Neutrophil (primary cell): Measurements from ENCODE around the gene FBRSL1.

Experiments
- H3K27ac ChIP-seq: fragments of 200-600 bp; sonication (generic); 2 replicates; pipeline ENCODE4 v1.5.1; 2016; ENCODE audit warnings: mild to moderate bottlenecking, moderate library complexity
- H3K27me3 ChIP-seq: fragments of 200-600 bp; sonication (generic); 2 replicates; pipeline ENCODE4 v1.6.0; 2016; ENCODE audit warnings: mild to moderate bottlenecking
- H3K36me3 ChIP-seq: fragments of 200-600 bp; sonication (generic); 2 replicates; pipeline ENCODE4 v1.5.1; 2017
- H3K4me1 ChIP-seq, 2 experiments: fragments of 200-600 bp in 1 of 2; sonication (generic) in 1 of 2; 1 replicate in 1 of 2; 2 replicates in 1 of 2; pipeline versions ENCODE4 v1.5.1 to v1.6.1; 2013 to 2016; ENCODE audit warnings: low read depth in 1 of 2, low read length in 1 of 2, mild to moderate bottlenecking in 1 of 2, moderate library complexity in 1 of 2; ENCODE audit not compliant: control insufficient read depth in 1 of 2, insufficient read depth in 1 of 2
- H3K4me3 ChIP-seq, 2 experiments: fragments of 200-600 bp in 1 of 2; sonication (generic) in 1 of 2; 1 replicate in 1 of 2; 2 replicates in 1 of 2; pipeline ENCODE4 v1.5.1; 2013 to 2016; ENCODE audit warnings: low read depth in 1 of 2, low read length in 1 of 2, mild to moderate bottlenecking in 1 of 2, moderate library complexity in 1 of 2
- H3K9me3 ChIP-seq: fragments of 200-600 bp; sonication (generic); 2 replicates; pipeline ENCODE4 v1.5.1; 2016
- CTCF ChIP-seq: fragments of 200-600 bp; sonication (generic); IDR thresholded peaks from 2 replicates; pipeline ENCODE4 v1.5.1; 2016; ENCODE audit warnings: antibody characterized with exemption

The FBRSL1 gene

DNA sequence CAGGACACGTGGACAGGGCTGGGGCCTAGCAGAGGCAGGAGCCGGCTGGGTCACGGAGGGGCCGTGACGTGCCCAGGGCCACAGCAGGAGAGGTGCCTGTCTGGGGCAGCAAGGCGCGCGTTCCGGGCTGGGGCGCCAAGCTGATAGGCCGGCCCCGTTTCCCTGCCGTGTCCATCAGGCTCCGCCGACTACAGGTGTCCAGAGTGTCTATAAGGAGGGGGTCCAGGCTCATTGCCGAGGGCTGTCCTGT lies 18.5 kb downstream of the FBRSL1 start:
- Histone ChIP-seq H3K4me1 (peaks cover 32 to 37% of the 10 kb centered on the region in 2 experiments), H3K27ac (no peak overlapping the region), H3K9me3 (no peaks in the 10 kb centered on the region), H3K27me3 (no peaks in the 10 kb centered on the region), H3K36me3 (peaks cover 43% of the 10 kb centered on the region), H3K4me3 (no peak overlapping the region)
- TF ChIP-seq CTCF: no peak

DNA sequence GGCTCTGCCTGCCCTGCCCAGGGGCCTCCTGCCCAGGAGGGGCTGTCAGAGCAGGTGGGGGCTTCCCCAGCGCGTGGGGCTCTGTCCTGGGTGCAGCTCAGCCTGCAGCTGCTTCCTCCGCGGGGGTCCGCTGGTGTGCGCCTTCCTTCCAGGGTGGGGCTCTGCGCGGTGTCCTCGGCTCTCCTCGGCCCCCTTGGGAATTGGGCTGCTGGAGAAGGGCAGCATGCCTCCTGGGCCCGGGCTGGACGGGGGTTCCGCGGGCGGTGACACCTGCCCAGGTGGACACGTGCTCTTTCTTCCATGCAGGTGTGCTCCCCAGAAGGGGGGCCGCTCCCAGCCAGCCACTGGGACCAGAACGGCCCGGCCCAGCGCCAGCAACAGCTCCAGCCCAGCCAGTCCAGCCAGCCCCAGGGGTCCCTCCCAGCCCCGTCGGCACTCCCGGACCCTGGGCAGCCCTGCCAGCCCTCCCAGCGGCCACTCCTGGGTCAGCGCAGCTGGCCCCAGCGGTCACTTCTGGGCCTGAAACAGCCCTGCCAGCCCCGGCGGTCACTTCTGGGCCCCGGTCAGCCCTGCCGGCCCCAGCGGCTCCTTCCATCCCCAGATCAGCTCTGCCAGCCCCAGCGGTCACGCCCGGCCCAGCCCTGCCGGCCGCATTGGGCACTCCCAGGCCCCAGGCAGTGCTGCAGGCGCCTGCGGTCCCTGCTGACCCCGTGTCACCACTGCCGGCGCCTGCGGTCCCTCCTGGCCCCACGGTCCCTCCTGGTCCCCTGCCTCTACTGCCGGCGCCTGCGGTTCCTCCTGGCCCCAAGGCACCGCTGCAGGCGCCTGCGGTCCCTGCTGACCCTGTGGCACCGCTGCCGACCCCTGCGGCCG lies 19.1 kb downstream of the FBRSL1 start:
- Histone ChIP-seq H3K4me3 (no peak overlapping the region), H3K36me3 (peaks cover 43% of the 10 kb centered on the region), H3K27me3 (no peaks in the 10 kb centered on the region), H3K27ac (no peak overlapping the region), H3K4me1 (peaks cover 32 to 33% of the 10 kb centered on the region in 2 experiments), H3K9me3 (no peaks in the 10 kb centered on the region)
- no peak for TF ChIP-seq CTCF

DNA sequence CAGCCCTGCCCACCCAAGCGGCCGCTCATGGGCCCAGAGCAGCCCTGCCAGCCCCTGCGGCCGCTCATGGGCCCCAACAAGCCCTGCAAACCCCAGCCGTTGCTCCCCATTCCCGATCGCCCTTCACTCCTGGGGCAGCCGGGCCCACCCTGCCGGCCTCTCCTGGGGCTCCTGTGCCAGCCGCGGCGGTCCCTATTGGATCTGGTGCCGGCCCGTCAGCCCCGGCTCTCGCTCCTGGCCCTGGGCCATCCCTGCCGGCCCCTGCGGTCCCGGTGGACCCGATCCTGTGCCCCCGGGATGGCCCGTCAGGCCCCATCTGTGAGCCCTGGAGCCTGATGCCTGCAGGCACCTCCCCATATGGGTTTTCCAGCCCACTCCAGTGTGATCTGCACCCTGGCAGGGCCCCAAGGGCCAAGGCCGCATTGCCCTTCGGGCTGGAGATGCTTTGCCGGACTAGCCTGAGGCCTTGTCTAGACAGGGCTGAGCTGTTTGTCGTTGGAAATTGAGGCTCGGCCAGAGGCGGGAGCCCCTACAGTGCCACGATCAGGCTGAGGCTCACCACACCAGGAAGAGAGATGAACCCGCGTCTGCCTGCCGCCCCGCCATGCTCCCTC lies 20.3 kb downstream of the FBRSL1 start:
- Histone ChIP-seq H3K27ac (no peak overlapping the region), H3K27me3 (no peaks in the 10 kb centered on the region), H3K4me1 (peaks cover 22 to 23% of the 10 kb centered on the region in 2 experiments), H3K9me3 (no peaks in the 10 kb centered on the region), H3K4me3 (no peak overlapping the region), H3K36me3 (peaks cover 50% of the 10 kb centered on the region)
- no peak for TF ChIP-seq CTCF

DNA sequence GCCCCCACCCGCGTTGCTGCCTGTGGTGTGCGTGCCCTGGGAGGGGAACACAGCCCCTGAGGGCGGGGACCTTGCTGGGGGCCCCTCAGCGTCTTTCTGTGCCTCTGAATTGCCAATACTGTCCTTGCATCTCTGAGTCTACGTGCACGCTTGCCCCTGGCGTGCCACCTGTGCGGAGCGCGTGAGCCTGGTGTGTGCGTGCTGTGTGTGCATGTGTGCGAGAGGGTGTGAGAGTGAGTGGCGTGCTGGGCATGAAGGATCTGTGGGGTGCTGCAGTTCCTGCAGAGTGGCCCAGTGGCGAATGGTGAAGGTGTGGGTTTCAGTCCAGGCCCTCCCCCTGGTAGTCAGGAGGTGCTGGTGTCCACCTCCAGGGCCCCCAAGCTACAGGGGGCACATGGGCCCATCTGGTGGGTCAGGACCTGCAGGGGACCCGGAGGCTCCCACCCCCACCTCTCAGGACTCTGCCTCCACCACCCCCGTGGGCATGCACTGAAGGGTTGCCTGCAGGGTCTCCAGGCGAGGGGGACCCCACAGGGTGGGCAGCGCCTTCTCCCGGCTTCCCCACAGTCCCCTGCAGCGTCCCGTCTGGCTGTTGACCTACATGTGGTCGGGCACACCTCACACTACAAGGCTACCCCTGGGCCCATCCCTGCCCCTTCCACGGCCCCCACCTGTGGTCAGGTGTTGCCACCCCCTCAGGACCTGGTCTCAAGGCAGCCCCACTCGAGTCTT lies 21.0 kb downstream of the FBRSL1 start:
- no peak overlapping the region for H3K4me3 ChIP-seq
- H3K4me1 ChIP-seq: peaks cover 15 to 16% of the 10 kb centered on the region in 2 experiments
- TF ChIP-seq CTCF: no peak
- H3K27ac ChIP-seq: no peak overlapping the region
- peaks cover 50% of the 10 kb centered on the region for H3K36me3 ChIP-seq
- H3K9me3 ChIP-seq: no peaks in the 10 kb centered on the region
- no peaks in the 10 kb centered on the region for H3K27me3 ChIP-seq

DNA sequence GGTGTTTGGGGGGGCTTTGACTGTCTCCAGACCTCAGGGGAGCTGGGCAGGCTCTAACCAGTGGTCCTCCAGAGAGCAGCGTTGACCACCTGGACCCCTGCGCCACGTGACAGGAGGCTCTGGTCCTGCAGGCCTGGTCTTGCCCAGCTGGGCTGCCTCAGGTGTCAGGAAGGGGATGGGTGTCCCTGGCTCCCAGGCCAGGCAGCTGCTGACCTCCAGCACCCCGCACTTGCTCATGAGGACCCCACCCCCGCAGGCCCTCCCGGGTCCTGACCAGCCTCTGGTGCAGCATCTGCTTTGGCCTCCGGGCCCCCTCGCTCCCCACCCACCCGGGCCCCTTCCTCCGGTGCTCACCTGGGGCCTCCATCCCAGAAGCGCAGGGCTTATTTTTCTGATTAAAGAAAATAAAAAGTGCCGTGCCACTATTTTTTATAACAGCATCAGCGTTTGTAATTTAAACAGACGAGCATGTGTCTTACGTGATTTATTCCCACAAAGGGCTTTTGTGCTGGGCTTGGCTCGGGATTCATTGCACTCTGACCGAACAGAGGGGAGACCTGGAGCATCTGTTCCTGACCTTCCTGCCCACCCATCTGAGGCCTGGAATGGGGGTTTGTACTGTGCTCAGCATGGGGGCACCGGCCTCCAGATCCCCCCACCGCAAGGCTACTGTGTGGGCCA lies 21.7 kb downstream of the FBRSL1 start:
- Histone ChIP-seq H3K27ac (no peak overlapping the region), H3K4me3 (no peak overlapping the region), H3K27me3 (no peaks in the 10 kb centered on the region), H3K9me3 (no peaks in the 10 kb centered on the region), H3K36me3 (peaks cover 50% of the 10 kb centered on the region), H3K4me1 (peaks cover 8 to 9% of the 10 kb centered on the region in 2 experiments)
- TF ChIP-seq CTCF: no peak
